CD4-positive, alpha-beta T cell treated with Interleukin-4 for 1 hour (primary cell): ENCODE results near the gene EVI5L.

Source experiments
- DNase-seq, 2 donors: peaks; one replicate each; pipeline ENCODE4 v3.0.0-alpha.2; 2020 to 2022

Gene EVI5L

GRCh38 chr19:7817801-7818200 lies 12.2 kb upstream of the EVI5L start:
- DNase-seq = no peak

- DNase-seq = no peak
These were observed 11.2 kb upstream of the EVI5L start for GRCh38 chr19:7818806-7819205.

GRCh38 chr19:7819337-7819736 lies 10.7 kb upstream of the EVI5L start:
- DNase-seq = no peak

- no peak for DNase-seq
These were observed 9.4 kb upstream of the EVI5L start for GRCh38 chr19:7820588-7820987.

- DNase-seq = no peak
These were observed 7.0 kb upstream of the EVI5L start for GRCh38 chr19:7822910-7823515.

- DNase-seq = no peak
These were observed 6.2 kb upstream of the EVI5L start for GRCh38 chr19:7823686-7824301.

GRCh38 chr19:7829166-7829520 lies 875 bp upstream of the EVI5L start:
- DNase-seq = no peak

GRCh38 chr19:7830272-7830771 lies 304 bp downstream of the EVI5L start:
- DNase-seq = no peak

- no peak for DNase-seq
These were observed 805 bp downstream of the EVI5L start for GRCh38 chr19:7830823-7831222.

- no peak for DNase-seq
These were observed 1.4 kb downstream of the EVI5L start for GRCh38 chr19:7831452-7831851.

- DNase-seq = no peak
These were observed 2.0 kb downstream of the EVI5L start for GRCh38 chr19:7832009-7832408.

- DNase-seq = no peak
These were observed 2.8 kb downstream of the EVI5L start for GRCh38 chr19:7832781-7833180.

GRCh38 chr19:7833225-7834099 lies 3.4 kb downstream of the EVI5L start:
- no peak for DNase-seq

- no peak for DNase-seq
These were observed 9.5 kb downstream of the EVI5L start for GRCh38 chr19:7839476-7839875.

- DNase-seq = no peak
These were observed 10.6 kb downstream of the EVI5L start for GRCh38 chr19:7840629-7841028.

- DNase-seq = no peak
These were observed 12.0 kb downstream of the EVI5L start for GRCh38 chr19:7841751-7842660.

GRCh38 chr19:7842661-7843294 lies 12.8 kb downstream of the EVI5L start:
- DNase-seq = no peak

- DNase-seq = no peak
These were observed 13.5 kb downstream of the EVI5L start for GRCh38 chr19:7843521-7843920.

GRCh38 chr19:7844405-7844804 lies 14.4 kb downstream of the EVI5L start:
- no peak for DNase-seq

GRCh38 chr19:7844951-7845350 lies 14.9 kb downstream of the EVI5L start:
- DNase-seq = no peak

- DNase-seq = no peak
These were observed 15.6 kb downstream of the EVI5L start for GRCh38 chr19:7845390-7846154.
